Stimulated activated naive B cell treated with anti-CD40 and anti-IgM and Interleukin-4, amounts not matched to agents 10 μg/mL and 1 μg/mL and 100 μg/mL, for 72 hours (primary cell): ENCODE data around the gene C5orf22.
A peak's percentile ranks its signal among the peaks of the same experiment; 100 is the strongest.

Experiments
- ATAC-seq, 2 donors: fragments of 150-1000 bp; cut with Tn5 transposase; replicated peaks; 2 replicates each; pipeline ENCODE4 v1.10.0; 2021; ENCODE audit warnings: moderate library complexity in 1 of 2
- DNase-seq: peaks from one replicate; pipeline ENCODE4 v3.0.0; 2021
- H3K27ac Mint-ChIP-seq: one replicate; pipeline ENCODE4 v1.8.0; 2022; ENCODE audit warnings: mild to moderate bottlenecking, mixed read lengths
- H3K27me3 Mint-ChIP-seq, 2 donors: one replicate each; pipeline ENCODE4 v1.8.0; 2022; ENCODE audit warnings: mixed read lengths in 2 of 2
- H3K36me3 Mint-ChIP-seq, 2 donors: one replicate each; pipeline ENCODE4 v1.8.0; 2022; ENCODE audit warnings: mixed read lengths in 2 of 2, mild to moderate bottlenecking in 1 of 2
- H3K4me1 Mint-ChIP-seq, 2 donors: one replicate each; pipeline ENCODE4 v1.8.0; 2022; ENCODE audit warnings: mixed read lengths in 2 of 2, mild to moderate bottlenecking in 1 of 2
- H3K4me3 Mint-ChIP-seq, 2 donors: one replicate each; pipeline ENCODE4 v1.8.0; 2022; ENCODE audit warnings: mild to moderate bottlenecking in 2 of 2, mixed read lengths in 2 of 2, moderate library complexity in 1 of 2
- H3K9me3 Mint-ChIP-seq, 2 donors: one replicate each; pipeline ENCODE4 v1.8.0; 2022; ENCODE audit warnings: mixed read lengths in 2 of 2, mild to moderate bottlenecking in 1 of 2

Gene C5orf22

DNA sequence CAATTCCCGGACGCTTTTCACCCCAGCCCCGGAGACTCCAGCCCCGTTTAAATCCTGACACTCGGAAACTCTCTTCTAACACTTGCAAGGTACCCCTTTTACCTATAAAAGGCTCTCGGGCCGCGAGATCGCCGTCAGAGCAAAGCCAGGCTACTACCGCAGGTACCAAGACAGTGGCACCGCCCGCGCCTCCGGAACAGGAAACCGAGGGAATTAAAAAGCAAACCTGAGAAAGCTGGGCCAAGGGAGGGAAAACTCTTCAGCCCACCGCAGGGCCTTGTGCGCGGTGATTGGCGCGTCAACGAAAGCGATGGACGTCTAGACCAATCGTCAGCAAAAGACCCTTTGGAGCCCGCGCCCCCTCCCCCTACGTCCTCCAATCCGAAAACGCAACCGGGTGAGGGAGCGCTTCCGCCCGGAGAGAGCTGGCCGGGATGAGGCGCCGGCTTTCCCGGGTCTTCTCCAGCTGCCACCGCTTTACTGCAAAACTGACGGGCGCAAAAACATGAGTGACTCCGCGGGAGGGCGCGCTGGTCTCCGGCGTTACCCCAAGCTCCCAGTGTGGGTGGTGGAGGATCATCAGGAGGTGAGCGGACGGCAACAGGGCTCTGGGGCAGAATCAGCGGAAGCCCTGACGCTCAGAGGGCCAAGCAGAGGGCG, at the start of gene C5orf22, which contains the start of gene DROSHA:
Gene C5orf22, plus strand, starts transcription at position 414 of the 660 bp plus-strand sequence. Its CDS starts 92 bp downstream, at position 506.
Gene DROSHA, minus strand, starts transcription at position 206 of the 660 bp plus-strand sequence. CDS start 3,034 bp downstream, outside the sequence.
- Mint-ChIP-seq H3K9me3 (no peaks in the 10 kb centered on the region), H3K27ac (peak within 1 kb of the TSS; percentile 96)

DNA sequence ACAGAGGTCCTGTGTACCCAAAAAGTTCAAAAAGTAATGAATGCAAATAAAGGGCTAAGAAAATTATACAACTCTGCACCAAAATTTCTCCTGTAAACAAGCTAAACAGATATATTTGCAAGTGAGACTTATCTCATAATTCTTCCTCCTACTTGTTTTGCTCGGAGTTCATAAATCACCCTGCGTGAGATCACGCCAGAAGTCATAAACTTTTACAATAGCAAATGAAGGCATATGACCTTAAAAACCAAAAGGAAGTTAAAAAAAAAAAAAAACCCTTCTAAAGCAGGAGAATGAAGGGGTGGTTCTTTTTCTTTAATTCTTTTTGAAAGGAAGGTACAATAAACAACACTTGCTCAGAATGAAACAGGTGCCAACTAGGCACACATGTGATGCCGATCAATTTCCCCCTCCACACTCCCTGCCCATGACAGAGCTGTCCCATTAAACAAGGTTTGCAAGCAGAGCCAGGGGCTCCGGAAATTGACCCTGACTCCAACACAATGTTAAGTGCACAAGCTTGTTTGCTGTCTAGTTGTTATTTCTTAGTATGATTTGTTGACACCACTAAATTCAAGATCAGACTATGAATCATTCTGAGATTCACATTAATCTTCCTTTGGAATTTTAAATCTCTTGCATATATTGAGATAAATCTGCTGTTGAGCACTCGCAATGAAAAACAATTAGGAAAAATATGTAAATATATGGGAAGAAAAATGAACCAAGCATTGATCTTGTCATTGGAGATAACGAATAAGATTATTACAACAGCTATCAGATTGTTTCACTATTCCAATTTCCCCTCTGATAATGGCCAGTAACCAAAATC, 46.5 kb upstream of the C5orf22 start:
- no peak for DNase-seq
- no peak for ATAC-seq
- Mint-ChIP-seq H3K27me3 (no peaks in the 10 kb centered on the region), H3K27ac (no peak overlapping the region), H3K36me3 (peaks cover 52 to 57% of the 10 kb centered on the region in 2 donors), H3K9me3 (no peaks in the 10 kb centered on the region), H3K4me1 (no peaks in the 10 kb centered on the region), H3K4me3 (no peak overlapping the region)

More for the DNA sequence above, at the start of gene C5orf22, which contains the start of gene DROSHA:
- peak within 1 kb of the TSS; percentile 91 for H3K4me3 Mint-ChIP-seq
- no peaks in the 10 kb centered on the region for H3K27me3 Mint-ChIP-seq
- H3K36me3 Mint-ChIP-seq = peaks cover 25 to 45% of the 10 kb centered on the region in 2 donors
- ATAC-seq (peak; percentile 93 to 95), DNase-seq (peak; percentile 87)
- peaks cover 14 to 51% of the 10 kb centered on the region in 2 donors for H3K4me1 Mint-ChIP-seq

DNA sequence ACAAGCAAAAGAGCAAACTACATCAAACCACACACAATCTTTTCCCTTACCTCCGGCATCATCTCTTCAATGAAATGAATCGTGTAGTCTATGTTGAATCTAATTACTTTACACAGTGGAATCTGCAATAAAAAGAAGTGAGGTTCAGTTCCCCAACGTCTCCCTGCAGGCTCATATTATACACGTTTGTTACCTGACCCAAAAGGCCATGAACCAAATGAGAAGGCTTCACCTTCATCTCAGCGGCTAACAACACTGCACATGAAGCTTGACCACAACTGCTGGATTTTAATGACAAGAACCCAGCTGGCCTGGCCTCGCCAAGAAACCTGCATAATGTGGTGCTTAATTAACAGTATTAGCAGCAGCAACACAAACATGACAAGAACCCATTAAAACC, 45.7 kb upstream of the C5orf22 start:
- H3K27ac Mint-ChIP-seq = no peak overlapping the region
- H3K27me3 Mint-ChIP-seq = no peaks in the 10 kb centered on the region
- peaks cover 49 to 52% of the 10 kb centered on the region in 2 donors for H3K36me3 Mint-ChIP-seq
- no peaks in the 10 kb centered on the region for H3K4me1 Mint-ChIP-seq
- no peaks in the 10 kb centered on the region for H3K9me3 Mint-ChIP-seq
- no peak for DNase-seq
- no peak for ATAC-seq
- H3K4me3 Mint-ChIP-seq = no peak overlapping the region

DNA sequence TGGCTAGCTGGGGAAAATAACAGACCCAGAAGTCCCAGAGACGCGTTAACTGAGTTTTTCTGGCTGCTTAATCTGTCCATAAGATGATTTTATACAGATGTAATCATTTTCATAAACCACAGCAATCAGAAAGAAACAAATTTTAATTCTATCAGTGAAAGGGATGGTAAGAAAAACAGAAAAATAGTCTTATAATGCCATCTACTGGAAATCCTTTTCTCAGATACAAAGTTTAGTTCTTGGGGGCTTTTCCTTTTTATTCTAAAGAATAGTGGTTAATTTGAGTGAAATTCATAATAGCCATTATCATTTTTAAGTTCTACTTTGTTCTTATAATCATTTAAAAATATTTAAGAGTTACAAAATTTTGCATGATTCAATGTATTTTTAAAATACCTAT, 44.6 kb upstream of the C5orf22 start:
- ATAC-seq (no peak), DNase-seq (no peak)
- H3K27ac Mint-ChIP-seq = no peak overlapping the region

DNA sequence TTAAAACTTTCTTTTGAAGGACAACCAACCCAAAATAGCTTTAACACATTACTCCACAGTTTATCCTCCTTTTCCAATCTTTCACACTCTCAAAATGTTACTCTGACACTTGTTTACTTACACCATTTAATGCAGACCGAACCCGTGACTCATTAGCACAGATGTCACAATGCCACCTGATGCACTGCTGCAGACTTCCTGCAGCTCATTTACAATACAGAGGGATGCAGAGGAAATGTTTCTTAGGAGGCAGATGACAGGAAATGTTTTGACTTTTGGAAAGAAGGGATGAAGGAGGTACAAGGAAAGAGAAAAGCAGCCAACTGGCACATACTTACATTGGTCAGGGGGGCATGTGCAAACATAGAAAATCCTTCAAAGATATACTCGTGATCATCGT, 39.2 kb upstream of the C5orf22 start:
- H3K27me3 Mint-ChIP-seq = no peaks in the 10 kb centered on the region
- ATAC-seq (no peak), DNase-seq (no peak)
- peaks cover 52 to 66% of the 10 kb centered on the region in 2 donors for H3K36me3 Mint-ChIP-seq
- H3K27ac Mint-ChIP-seq = no peak overlapping the region
- no peaks in the 10 kb centered on the region for H3K4me1 Mint-ChIP-seq
- no peaks in the 10 kb centered on the region for H3K9me3 Mint-ChIP-seq
- no peak overlapping the region for H3K4me3 Mint-ChIP-seq

More for the DNA sequence above, 44.6 kb upstream of the C5orf22 start:
- H3K9me3 Mint-ChIP-seq = no peaks in the 10 kb centered on the region
- H3K36me3 Mint-ChIP-seq = peaks cover 41 to 45% of the 10 kb centered on the region in 2 donors
- no peaks in the 10 kb centered on the region for H3K4me1 Mint-ChIP-seq
- no peaks in the 10 kb centered on the region for H3K27me3 Mint-ChIP-seq
- H3K4me3 Mint-ChIP-seq = no peak overlapping the region

DNA sequence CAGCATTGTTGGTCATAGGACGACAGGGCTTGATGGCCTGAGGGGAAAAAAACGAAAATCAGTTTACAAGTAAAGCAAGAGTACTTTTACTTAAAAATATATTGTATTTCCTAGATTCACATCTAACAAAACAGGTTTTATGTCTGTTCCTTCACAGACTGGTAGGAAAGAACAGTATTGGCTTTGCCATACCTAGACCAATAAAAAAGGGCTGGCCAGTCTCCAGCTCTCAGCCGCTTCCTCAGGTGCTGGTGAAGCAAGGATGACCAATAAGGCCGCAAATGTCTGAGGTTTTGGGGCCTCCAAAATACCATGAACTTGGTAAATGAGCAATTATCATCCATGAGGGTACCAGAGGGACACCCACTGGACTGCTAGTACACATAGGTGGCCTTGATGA, 36.8 kb upstream of the C5orf22 start:
- H3K27ac Mint-ChIP-seq = peak overlapping the region; percentile 2
- DNase-seq = no peak
- no peaks in the 10 kb centered on the region for H3K27me3 Mint-ChIP-seq
- H3K4me3 Mint-ChIP-seq = no peak overlapping the region
- no peak for ATAC-seq
- H3K4me1 Mint-ChIP-seq = no peaks in the 10 kb centered on the region
- no peaks in the 10 kb centered on the region for H3K9me3 Mint-ChIP-seq
- peaks cover 45 to 67% of the 10 kb centered on the region in 2 donors for H3K36me3 Mint-ChIP-seq

DNA sequence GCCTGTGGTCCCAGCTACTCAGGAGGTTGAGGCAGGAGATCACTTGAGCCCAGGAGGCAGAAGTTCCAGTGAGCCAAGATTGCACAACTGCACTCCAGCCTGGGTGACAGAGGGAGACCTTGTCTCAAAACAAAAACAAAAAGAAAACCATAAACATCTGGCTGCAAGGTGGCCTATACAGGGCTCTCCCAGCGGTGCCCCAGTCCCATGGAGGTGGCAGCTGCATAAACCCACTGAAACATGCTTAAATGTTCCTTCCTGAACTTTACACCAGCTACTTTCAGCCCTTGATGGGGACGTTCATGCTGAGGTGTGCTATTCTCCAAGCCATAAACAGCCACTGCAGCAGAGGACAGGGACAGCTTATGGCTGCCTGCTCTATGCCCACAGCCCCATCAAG, 35.8 kb upstream of the C5orf22 start:
- Mint-ChIP-seq H3K27ac (no peak overlapping the region), H3K36me3 (peaks cover 47 to 74% of the 10 kb centered on the region in 2 donors), H3K4me3 (no peak overlapping the region), H3K9me3 (no peaks in the 10 kb centered on the region), H3K4me1 (no peaks in the 10 kb centered on the region), H3K27me3 (no peaks in the 10 kb centered on the region)
- DNase-seq = no peak
- ATAC-seq = no peak

DNA sequence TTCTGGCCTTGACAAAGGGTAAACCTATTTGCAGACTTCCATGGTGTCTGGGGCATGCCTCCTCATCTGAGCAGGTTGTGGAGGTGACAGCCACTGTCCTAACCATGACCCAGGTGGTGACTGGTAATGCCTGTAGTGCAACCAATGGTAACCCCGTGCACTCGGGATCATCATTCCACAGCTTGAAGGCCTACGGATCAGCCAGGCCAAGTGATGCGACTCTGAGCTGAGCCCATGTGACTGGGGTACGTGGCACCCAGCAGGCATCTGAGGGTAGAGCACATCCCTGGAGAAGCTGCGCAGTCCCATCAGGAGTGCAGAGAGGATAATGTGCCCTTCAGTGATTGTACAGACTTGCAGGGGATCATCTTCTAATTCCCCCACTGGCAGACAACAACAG, 35.2 kb upstream of the C5orf22 start:
- ATAC-seq (no peak), DNase-seq (no peak)
- Mint-ChIP-seq H3K9me3 (no peaks in the 10 kb centered on the region), H3K27ac (no peak overlapping the region), H3K4me1 (no peaks in the 10 kb centered on the region), H3K27me3 (no peaks in the 10 kb centered on the region), H3K36me3 (peaks cover 50 to 78% of the 10 kb centered on the region in 2 donors), H3K4me3 (no peak overlapping the region)

DNA sequence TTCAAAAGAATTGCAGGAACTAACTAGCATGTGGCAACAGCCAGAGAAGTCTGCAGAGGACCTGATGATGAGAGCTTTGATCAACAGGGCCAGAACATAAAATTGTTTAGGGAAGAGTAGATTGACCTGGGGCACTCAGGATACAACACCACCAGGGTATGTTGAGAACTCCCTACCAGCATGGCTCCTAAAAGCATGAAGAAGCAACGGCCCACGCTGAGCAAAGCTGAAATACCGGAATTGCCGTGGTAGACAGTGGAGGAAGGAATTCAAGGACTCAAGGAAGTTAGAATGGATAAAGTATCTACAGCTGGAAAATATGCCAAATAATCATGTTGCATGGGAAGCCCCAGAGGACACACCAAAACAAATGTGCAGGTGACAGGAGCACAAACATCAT, 31.8 kb upstream of the C5orf22 start:
- Mint-ChIP-seq H3K4me3 (no peak overlapping the region), H3K4me1 (no peaks in the 10 kb centered on the region), H3K27me3 (no peaks in the 10 kb centered on the region), H3K36me3 (peaks cover 64 to 92% of the 10 kb centered on the region in 2 donors), H3K9me3 (no peaks in the 10 kb centered on the region), H3K27ac (no peak overlapping the region)
- ATAC-seq (no peak), DNase-seq (no peak)

DNA sequence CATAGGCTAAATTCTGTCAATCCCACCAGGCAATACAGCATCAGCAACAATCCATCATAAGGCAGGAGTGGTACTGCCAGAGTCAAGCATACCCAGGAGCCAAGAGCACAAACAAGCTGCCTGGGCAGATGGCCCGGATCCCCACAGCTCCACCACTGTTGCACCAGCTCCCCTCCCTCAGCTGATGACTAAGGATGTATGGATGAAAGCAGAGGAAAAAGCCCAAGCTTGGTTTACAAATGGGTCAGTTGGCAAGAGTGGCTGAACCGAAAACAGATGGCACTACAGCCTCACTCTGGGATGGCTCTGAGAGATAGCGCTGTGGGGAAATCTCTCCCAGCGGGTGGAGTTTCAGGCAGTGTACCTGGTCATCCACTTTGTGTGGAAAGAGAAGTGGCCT, 29.6 kb upstream of the C5orf22 start:
- DNase-seq (no peak), ATAC-seq (no peak)
- Mint-ChIP-seq H3K9me3 (no peaks in the 10 kb centered on the region), H3K4me3 (no peak overlapping the region), H3K27ac (no peak overlapping the region), H3K27me3 (no peaks in the 10 kb centered on the region), H3K36me3 (peaks cover 54 to 83% of the 10 kb centered on the region in 2 donors), H3K4me1 (no peaks in the 10 kb centered on the region)

DNA sequence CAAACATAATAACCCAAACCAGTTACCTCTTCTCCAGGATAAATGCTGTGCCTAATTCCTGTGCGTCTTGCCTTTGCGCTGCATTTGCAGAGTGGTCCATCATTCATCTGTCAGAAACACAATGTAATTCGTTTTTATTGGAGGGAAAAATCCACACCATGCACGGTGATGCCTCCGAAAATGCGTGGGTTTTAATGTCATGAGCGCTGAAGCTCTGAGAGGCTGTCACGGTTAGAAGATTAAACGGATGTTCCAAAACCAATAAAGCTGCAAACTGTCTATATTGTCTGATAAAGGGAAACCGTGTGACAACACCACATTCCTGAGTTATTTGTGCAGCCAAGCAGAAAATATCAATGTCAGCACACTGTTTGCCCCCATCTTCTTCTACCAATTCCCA, 27.6 kb upstream of the C5orf22 start:
- Mint-ChIP-seq H3K4me1 (no peaks in the 10 kb centered on the region), H3K36me3 (peaks cover 53 to 78% of the 10 kb centered on the region in 2 donors), H3K4me3 (no peak overlapping the region), H3K27me3 (no peaks in the 10 kb centered on the region), H3K27ac (no peak overlapping the region), H3K9me3 (no peaks in the 10 kb centered on the region)
- no peak for ATAC-seq
- DNase-seq = no peak

DNA sequence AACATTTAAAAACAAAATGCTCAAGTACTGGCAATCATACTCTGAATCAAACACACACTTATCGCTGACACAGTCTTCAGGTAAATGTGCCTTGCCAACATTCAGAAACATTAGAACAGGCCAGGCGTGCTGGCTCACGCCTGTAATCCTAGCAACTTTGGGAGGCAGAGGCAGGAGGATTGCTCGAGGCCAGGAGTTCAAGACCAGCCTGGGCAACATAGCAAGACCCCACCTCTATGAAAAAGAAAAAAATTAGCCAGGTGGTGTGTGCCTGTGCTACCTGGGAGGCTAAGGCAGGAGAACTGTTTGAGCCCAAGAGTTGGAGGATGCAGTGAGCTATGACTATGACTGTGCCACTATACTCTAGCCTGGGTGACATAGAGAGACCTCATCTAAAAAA, 20.8 kb upstream of the C5orf22 start:
- no peaks in the 10 kb centered on the region for H3K4me1 Mint-ChIP-seq
- H3K27ac Mint-ChIP-seq = no peak overlapping the region
- H3K4me3 Mint-ChIP-seq = no peak overlapping the region
- no peak for DNase-seq
- H3K9me3 Mint-ChIP-seq = no peaks in the 10 kb centered on the region
- ATAC-seq = no peak
- peaks cover 50 to 63% of the 10 kb centered on the region in 2 donors for H3K36me3 Mint-ChIP-seq
- H3K27me3 Mint-ChIP-seq = no peaks in the 10 kb centered on the region

DNA sequence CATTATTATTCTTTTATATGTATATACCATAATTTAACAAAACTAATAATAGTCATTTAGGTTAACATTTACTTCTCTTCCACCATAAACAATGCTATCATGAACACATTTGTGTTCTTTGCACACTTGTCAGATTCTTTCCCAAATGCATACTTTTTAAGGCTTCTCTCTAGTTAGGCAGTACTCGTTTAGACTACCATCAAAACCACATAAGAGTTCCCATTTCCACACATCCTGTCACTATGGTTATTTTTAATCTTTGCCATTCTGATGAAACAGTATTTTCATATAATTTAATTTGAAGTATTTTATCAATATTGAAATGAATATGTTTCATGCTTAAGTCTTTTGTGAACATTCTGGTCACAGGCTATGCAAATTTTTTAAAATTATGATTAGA, 15.3 kb upstream of the C5orf22 start:
- Mint-ChIP-seq H3K27ac (no peak overlapping the region), H3K36me3 (peaks cover 30 to 44% of the 10 kb centered on the region in 2 donors), H3K9me3 (no peaks in the 10 kb centered on the region), H3K4me1 (no peaks in the 10 kb centered on the region), H3K27me3 (no peaks in the 10 kb centered on the region), H3K4me3 (no peak overlapping the region)
- no peak for ATAC-seq
- DNase-seq = no peak

DNA sequence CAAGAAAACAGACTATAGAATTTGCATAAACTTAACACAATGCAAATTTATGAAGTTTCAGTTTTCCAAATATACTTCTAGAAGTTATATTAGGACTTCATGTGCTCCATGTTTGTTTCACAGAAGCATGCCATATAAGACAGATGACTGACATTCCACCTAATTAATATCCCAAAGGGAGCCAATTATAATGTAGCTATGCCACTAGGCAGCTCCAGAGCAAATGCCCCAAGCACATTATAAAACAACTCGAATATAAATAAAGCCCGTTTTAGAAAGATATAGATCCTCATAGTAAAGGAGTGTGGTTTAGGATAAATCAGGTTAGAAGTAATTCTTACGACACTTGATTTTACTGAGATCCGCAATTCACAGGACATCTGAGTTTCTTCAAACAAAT, 9.1 kb upstream of the C5orf22 start:
- Mint-ChIP-seq H3K27ac (no peak overlapping the region), H3K36me3 (peaks cover 36 to 56% of the 10 kb centered on the region in 2 donors), H3K9me3 (no peaks in the 10 kb centered on the region), H3K4me3 (no peak overlapping the region), H3K4me1 (peaks cover 2 to 3% of the 10 kb centered on the region in 2 donors), H3K27me3 (no peaks in the 10 kb centered on the region)
- DNase-seq = no peak
- no peak for ATAC-seq
